ENCODE measurements around the gene TUBB4B. TPM values are rescaled to one million over a fixed set of nuclear protein-coding genes. Genes with fewer than 3 reads are reported as not detected.
A peak's percentile ranks its signal among the peaks of the same experiment; 100 is the strongest.

The TUBB4B gene
- total RNA-seq, 2 donors from 2014 or later: 328 to 415 TPM

DNA sequence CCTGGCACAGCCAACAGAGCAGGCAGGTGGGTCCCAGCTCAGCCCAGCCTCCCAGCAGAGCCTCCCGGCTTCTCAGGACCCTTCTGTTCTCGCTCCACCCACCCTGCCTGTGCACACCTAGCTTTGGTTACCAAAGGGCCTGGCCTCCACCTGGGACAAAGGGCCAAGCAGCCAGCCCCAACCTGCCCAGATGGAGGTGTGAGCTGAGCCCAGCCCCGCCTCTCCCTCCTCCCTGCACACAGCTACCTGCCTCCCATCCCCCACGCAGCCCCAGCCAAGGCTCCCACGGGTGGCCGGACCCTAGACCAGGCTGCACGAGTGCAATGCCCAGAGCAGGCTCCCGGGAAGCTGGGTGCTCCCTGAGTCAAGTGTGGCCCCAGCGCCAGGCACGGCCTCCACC lies 46.2 kb upstream of the TUBB4B start:
- Histone ChIP-seq H3K9me3 (ENCODE audit: control insufficient read depth, low read length) (no peaks in the 10 kb centered on the region), H3K27ac (ENCODE audit: low read depth, low read length) (no peak overlapping the region), H3K4me3 (ENCODE audit: low read length) (no peak overlapping the region), H3K9ac (ENCODE audit: extremely low read depth, low read length, poor library complexity, severe bottlenecking) (no peak overlapping the region), H3K36me3 (ENCODE audit: control insufficient read depth, insufficient read depth, low read length) (peaks cover 12% of the 10 kb centered on the region), H3K27me3 (ENCODE audit: control insufficient read depth, insufficient read depth, low read length, poor library complexity, severe bottlenecking) (no peaks in the 10 kb centered on the region), H3K4me1 (ENCODE audit: control insufficient read depth, insufficient read depth, low read length) (peaks cover 25% of the 10 kb centered on the region)
- Mint-ChIP-seq H3K27me3 (ENCODE audit: insufficient read depth) (no peaks in the 10 kb centered on the region), H3K9me3 (no peaks in the 10 kb centered on the region), H3K36me3 (ENCODE audit: low read depth) (peaks cover 9% of the 10 kb centered on the region), H3K4me3 (no peak overlapping the region), H3K27ac (peak overlapping the region; percentile 79), H3K4me1 (peaks cover 12% of the 10 kb centered on the region)
- WGBS, 2 experiments (ENCODE audit: insufficient coverage in 1 of 2, insufficient read length in 1 of 2): 87 to 90% methylated on average over 4 to 10 of the region's 10 CpGs
- TF ChIP-seq, protein P1, sequence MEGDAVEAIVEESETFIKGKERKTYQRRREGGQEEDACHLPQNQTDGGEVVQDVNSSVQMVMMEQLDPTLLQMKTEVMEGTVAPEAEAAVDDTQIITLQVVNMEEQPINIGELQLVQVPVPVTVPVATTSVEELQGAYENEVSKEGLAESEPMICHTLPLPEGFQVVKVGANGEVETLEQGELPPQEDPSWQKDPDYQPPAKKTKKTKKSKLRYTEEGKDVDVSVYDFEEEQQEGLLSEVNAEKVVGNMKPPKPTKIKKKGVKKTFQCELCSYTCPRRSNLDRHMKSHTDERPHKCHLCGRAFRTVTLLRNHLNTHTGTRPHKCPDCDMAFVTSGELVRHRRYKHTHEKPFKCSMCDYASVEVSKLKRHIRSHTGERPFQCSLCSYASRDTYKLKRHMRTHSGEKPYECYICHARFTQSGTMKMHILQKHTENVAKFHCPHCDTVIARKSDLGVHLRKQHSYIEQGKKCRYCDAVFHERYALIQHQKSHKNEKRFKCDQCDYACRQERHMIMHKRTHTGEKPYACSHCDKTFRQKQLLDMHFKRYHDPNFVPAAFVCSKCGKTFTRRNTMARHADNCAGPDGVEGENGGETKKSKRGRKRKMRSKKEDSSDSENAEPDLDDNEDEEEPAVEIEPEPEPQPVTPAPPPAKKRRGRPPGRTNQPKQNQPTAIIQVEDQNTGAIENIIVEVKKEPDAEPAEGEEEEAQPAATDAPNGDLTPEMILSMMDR (conservative IDR thresholded peaks at IDR 0.05): no peak
- DNase-seq: no peak

DNA sequence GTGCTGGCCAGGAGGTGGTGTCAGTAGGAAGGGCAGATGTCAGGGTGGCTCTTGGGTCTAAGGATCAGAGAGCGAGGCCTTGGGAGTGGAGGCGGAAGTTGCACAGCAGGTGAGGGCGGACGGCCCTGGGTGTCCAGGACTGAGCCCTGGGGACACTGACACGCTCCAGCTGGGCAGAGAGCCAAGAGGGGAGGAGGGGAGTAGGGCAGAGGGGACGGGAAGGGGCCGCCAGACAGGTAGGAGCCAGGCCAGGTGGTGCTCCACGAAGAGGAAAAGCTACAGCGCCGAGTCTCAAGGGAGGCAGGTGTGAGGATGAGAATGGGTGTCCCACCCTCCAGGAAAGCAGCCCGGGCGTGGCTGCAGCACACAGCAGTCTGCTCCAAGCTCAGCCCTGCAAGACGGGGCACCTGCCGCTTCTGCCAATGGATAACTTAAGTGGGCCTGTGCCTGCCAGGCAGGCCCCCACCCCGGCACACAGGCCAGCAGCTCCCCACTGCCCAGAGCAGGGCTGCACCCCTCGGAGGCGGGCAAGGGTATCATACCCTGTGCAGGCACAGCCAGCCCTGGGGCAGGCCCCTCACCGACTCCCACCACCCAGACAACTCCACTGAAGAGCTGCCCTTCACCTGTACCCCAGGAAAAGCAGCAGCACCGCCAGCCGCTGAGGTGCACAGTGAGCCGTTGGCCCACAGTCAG lies 45.4 kb upstream of the TUBB4B start:
- TF ChIP-seq, protein P1 (conservative IDR thresholded peaks at IDR 0.05): no peak
- no peak for DNase-seq
- Histone ChIP-seq H3K4me1 (ENCODE audit: control insufficient read depth, insufficient read depth, low read length) (peaks cover 21% of the 10 kb centered on the region), H3K9ac (ENCODE audit: extremely low read depth, low read length, poor library complexity, severe bottlenecking) (no peak overlapping the region), H3K27ac (ENCODE audit: low read depth, low read length) (no peak overlapping the region), H3K4me3 (ENCODE audit: low read length) (no peak overlapping the region), H3K9me3 (ENCODE audit: control insufficient read depth, low read length) (no peaks in the 10 kb centered on the region), H3K36me3 (ENCODE audit: control insufficient read depth, insufficient read depth, low read length) (peaks cover 5% of the 10 kb centered on the region), H3K27me3 (ENCODE audit: control insufficient read depth, insufficient read depth, low read length, poor library complexity, severe bottlenecking) (no peaks in the 10 kb centered on the region)
- 95 to 96% methylated on average over 13 to 21 of the region's 21 CpGs for WGBS, 2 experiments (ENCODE audit: insufficient coverage in 1 of 2, insufficient read length in 1 of 2)
- Mint-ChIP-seq H3K4me3 (no peak overlapping the region), H3K4me1 (peaks cover 12% of the 10 kb centered on the region), H3K27ac (peak overlapping the region; percentile 79), H3K36me3 (ENCODE audit: low read depth) (peaks cover 6% of the 10 kb centered on the region), H3K27me3 (ENCODE audit: insufficient read depth) (no peaks in the 10 kb centered on the region), H3K9me3 (no peaks in the 10 kb centered on the region)

DNA sequence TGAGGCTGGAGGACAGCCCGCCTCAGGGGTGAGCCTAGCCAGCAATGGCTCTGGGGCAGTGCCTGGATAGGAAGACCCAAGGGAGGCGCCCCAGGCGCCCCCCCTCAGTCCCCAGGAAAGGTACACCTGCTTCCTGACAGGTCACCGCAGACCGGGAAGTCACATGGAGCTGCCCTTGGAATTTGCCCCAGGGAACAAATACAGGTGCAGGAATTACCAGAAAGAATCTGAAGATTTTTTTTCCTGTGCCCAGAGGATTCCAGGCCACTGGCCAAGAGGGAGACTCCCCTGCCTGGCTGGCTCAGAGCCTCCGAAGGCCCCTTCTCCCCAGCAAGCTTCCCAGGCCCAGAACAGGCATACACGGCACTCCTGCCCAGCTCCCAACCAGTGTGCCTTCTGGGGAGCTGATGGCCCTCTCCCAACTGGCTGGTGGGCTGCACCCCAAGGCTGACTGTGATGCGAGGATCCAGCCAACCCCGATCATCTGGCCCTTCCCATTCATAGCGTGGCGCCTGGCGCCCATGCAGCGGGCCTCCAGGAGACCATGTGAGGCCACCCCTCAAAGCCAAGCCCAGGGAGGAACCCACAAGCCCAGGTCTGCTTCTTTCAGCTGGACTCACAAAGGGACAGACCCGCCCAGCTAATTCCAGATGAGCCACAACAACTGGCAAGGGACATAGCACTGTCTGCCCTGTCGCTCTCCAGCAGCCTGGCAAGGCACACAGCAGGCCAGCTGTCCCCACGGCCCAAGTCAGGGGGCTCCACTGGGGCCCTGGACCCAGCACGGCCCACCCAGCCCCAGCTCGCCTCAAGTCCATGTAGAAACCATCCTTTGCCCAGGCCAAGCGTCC lies 42.8 kb upstream of the TUBB4B start:
- TF ChIP-seq, protein P1 (conservative IDR thresholded peaks at IDR 0.05): no peak
- 90 to 92% methylated on average over 15 to 19 of the region's 19 CpGs for WGBS, 2 experiments (ENCODE audit: insufficient coverage in 1 of 2, insufficient read length in 1 of 2)
- H3K4me1 Mint-ChIP-seq: peaks cover 22% of the 10 kb centered on the region
- Histone ChIP-seq H3K36me3 (ENCODE audit: control insufficient read depth, insufficient read depth, low read length) (no peaks in the 10 kb centered on the region), H3K4me3 (ENCODE audit: low read length) (peak overlapping the region; percentile 33), H3K27ac (ENCODE audit: low read depth, low read length) (no peak overlapping the region), H3K9ac (ENCODE audit: extremely low read depth, low read length, poor library complexity, severe bottlenecking) (no peak overlapping the region), H3K4me1 (ENCODE audit: control insufficient read depth, insufficient read depth, low read length) (peaks cover 23% of the 10 kb centered on the region), H3K27me3 (ENCODE audit: control insufficient read depth, insufficient read depth, low read length, poor library complexity, severe bottlenecking) (no peaks in the 10 kb centered on the region), H3K9me3 (ENCODE audit: control insufficient read depth, low read length) (no peaks in the 10 kb centered on the region)
- H3K36me3 Mint-ChIP-seq (ENCODE audit: low read depth): peaks cover 1% of the 10 kb centered on the region
- no peak for DNase-seq
- H3K4me3 Mint-ChIP-seq: peak overlapping the region; percentile 70
- H3K27me3 Mint-ChIP-seq (ENCODE audit: insufficient read depth): no peaks in the 10 kb centered on the region
- no peak overlapping the region for H3K27ac Mint-ChIP-seq
- no peaks in the 10 kb centered on the region for H3K9me3 Mint-ChIP-seq

Measured in endodermal cell (in vitro differentiated cells).